Measurements from ENCODE around the gene NT5M. TPM values are rescaled to one million over a fixed set of nuclear protein-coding genes. Genes with fewer than 3 reads are reported as not detected.
A peak's percentile ranks its signal among the peaks of the same experiment; 100 is the strongest.
"Not testable (repeated sequence)": the region's sequence is repeated elsewhere in the genome, so short reads cannot be mapped to it uniquely, and the experiment has no call there.

Gene NT5M
- total RNA-seq (1 to 10 TPM; 1.9 to 3.6 (median 2.8) TPM), polyA plus RNA-seq (1 to 10 TPM; 1.2 to 2.6 (median 2.1) TPM)
- long read RNA-seq, donor 1, partial matches to known transcripts = 0 of 1 reads
- long read RNA-seq, donor 1, other reads (novel, unspliced or antisense) = 0 of 1 reads
- long read RNA-seq, donor 2, partial matches to known transcripts = 828 of 828 reads
- long read RNA-seq, donor 2, other reads (novel, unspliced or antisense) = 0 of 828 reads

DNA sequence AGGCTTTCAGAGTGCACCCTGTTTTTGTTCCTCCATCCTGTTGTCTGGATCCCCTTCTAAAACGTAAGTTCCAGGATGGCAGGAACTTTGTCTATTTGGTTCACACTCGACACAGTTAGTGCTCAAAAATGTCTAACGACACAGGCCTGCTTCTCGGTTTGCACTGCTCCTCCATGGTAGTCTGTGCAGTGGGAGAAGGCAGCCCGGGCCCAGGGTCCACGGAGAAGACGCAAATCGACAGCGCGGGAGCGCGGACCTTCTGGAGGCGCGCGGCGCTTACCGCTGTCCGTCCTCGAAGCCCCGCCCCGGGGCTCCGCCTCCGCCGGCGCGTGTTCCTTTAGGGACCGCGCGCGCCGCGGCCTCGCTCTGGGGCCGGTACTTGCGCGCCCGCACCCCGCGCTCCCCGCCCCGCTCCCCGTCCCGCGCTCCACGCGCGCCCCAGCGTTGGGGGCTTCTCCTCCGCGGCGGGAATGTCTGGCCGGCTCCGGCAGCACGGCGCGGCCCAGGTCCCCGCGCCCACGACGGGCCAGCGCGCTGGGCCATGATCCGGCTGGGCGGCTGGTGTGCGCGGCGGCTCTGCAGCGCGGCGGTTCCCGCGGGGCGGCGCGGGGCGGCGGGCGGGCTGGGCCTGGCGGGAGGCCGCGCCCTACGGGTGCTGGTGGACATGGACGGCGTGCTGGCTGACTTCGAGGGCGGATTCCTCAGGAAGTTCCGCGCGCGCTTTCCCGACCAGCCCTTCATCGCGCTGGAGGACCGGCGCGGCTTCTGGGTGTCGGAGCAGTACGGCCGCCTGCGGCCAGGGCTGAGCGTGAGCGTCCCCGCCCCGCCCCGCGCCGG, at the start of gene NT5M:
Gene NT5M, plus strand, starts transcription at position 364 of the 837 bp plus-strand sequence. Its CDS starts 178 bp downstream, at position 542.
- Histone ChIP-seq H3K4me3 (peak within 1 kb of the TSS; percentile 12 to 89 (median 53)), H3K9me3 (no peaks in the 10 kb centered on the region), H3K36me3 (no peaks in the 10 kb centered on the region), H3K27me3 (replicated peaks in 1 of 7) (peaks cover 0 to 9% (median 0%) of the 10 kb centered on the region in 7 donors), H3K27ac (peak within 1 kb of the TSS in 7 of 8 donors; percentile 22 to 84 (median 61)), H3K4me1 (peaks cover 18 to 55% (median 43%) of the 10 kb centered on the region in 6 donors)
- TF ChIP-seq, protein P1, sequence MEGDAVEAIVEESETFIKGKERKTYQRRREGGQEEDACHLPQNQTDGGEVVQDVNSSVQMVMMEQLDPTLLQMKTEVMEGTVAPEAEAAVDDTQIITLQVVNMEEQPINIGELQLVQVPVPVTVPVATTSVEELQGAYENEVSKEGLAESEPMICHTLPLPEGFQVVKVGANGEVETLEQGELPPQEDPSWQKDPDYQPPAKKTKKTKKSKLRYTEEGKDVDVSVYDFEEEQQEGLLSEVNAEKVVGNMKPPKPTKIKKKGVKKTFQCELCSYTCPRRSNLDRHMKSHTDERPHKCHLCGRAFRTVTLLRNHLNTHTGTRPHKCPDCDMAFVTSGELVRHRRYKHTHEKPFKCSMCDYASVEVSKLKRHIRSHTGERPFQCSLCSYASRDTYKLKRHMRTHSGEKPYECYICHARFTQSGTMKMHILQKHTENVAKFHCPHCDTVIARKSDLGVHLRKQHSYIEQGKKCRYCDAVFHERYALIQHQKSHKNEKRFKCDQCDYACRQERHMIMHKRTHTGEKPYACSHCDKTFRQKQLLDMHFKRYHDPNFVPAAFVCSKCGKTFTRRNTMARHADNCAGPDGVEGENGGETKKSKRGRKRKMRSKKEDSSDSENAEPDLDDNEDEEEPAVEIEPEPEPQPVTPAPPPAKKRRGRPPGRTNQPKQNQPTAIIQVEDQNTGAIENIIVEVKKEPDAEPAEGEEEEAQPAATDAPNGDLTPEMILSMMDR (IDR thresholded peaks at IDR 0.05 in 8 of 11, conservative IDR thresholded peaks at IDR 0.05 in 3 of 11) = no peak
- peak; percentile 48 to 68 (median 60) for TF ChIP-seq POLR2AphosphoS5 (IDR thresholded peaks at IDR 0.05)
- intact Hi-C loops (cut with DNase I; ENCODE audit: low total_unique reads) = no loop called here
- WGBS, 5 donors = 0 to 1% (median 1%) methylated on average over 10 to 107 of the region's 107 CpGs
- peak; percentile 95 for DNase-seq

DNA sequence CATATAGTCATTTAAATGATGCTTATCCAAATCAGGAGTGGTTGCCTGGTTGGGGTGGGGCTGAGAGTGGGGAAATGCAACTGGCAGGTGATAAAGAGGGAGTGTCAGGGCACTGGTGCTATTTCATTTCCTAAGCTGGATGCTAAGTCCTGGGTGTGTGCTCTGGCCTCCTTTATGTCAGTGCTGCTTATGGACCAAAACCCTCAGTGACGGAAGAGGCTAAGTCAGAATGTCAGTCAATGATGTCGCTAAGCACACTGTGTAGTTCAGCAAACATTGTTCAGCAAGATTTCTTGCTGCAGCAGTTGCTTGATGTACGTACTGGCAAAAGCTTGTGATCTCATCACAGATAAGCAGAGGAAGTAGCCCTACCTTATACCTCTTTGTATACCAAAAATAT, 49.8 kb upstream of the NT5M start:
- H3K27ac ChIP-seq = peak overlapping the region in 1 of 8 donors; percentile 27
- H3K4me3 ChIP-seq = no peak overlapping the region
- H3K27me3 ChIP-seq (replicated peaks in 1 of 7) = no peaks in the 10 kb centered on the region
- intact Hi-C loops (cut with DNase I; ENCODE audit: low total_unique reads) = no loop called here
- H3K36me3 ChIP-seq = peaks cover 0 to 100% (median 91%) of the 10 kb centered on the region in 6 donors
- TF ChIP-seq POLR2AphosphoS5 (IDR thresholded peaks at IDR 0.05) (no peak), POLR2A (IDR thresholded peaks at IDR 0.05) (no peak)
- TF ChIP-seq, protein P1 (IDR thresholded peaks at IDR 0.05 in 8 of 11, conservative IDR thresholded peaks at IDR 0.05 in 3 of 11) = no peak
- H3K4me1 ChIP-seq = no peaks in the 10 kb centered on the region
- 87 to 96% (median 91%) methylated on average over 3 of the region's 3 CpGs for WGBS, 5 donors
- DNase-seq = no peak
- H3K9me3 ChIP-seq = no peaks in the 10 kb centered on the region

DNA sequence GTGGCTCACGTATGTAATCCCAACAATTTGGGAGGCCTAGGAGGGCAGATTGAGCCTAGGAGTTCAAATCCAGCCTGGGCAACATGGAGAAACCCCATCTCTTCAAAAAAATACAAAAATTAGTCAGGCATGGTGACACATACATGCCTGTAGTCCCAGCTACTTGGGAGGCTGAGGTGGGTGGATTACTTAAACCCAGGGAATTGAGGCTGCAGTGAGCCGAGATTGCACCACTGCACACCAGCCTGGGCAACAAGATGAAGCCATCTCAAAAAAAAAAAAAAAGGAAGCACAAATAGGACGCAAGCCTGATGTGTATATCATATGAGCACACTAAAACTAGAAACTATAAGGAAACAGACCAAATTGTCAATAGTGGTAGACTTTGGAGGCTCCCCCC, 49.1 kb upstream of the NT5M start:
- Histone ChIP-seq H3K4me3 (no peak overlapping the region), H3K27me3 (replicated peaks in 1 of 7) (no peaks in the 10 kb centered on the region), H3K4me1 (no peaks in the 10 kb centered on the region), H3K36me3 (peaks cover 0 to 100% (median 91%) of the 10 kb centered on the region in 6 donors), H3K27ac (peak overlapping the region in 1 of 8 donors; percentile 27), H3K9me3 (no peaks in the 10 kb centered on the region)
- DNase-seq = no peak
- TF ChIP-seq POLR2AphosphoS5 (IDR thresholded peaks at IDR 0.05) (no peak), POLR2A (IDR thresholded peaks at IDR 0.05) (no peak)
- TF ChIP-seq, protein P1 (IDR thresholded peaks at IDR 0.05 in 8 of 11, conservative IDR thresholded peaks at IDR 0.05 in 3 of 11) = no peak
- intact Hi-C loops (cut with DNase I; ENCODE audit: low total_unique reads) = no loop called here
- WGBS, 5 donors = 75 to 90% (median 78%) methylated on average over 3 of the region's 3 CpGs

DNA sequence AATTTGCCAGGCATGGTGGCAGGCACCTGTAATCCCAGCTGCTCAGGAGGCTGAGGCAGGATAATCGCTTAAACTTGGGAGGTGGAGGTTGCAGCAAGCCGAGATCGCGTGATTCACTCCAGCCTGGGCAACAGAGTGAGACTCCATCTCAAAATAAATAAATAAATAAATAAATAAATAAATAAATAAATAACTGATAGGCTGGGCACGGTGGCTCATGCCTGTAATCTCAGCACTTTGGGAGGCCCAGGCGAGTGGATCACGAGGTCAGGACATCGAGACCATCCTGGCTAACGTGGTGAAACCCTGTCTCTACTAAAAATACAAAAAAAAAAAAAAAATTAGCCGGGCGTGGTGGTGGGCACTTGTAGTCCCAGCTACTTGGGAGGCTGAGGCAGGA, 47.5 kb upstream of the NT5M start:
- peaks cover 7 to 100% (median 94%) of the 10 kb centered on the region in 6 donors for H3K36me3 ChIP-seq
- H3K4me1 ChIP-seq; H3K27ac ChIP-seq; H3K9me3 ChIP-seq; intact Hi-C loops (cut with DNase I; ENCODE audit: low total_unique reads); DNase-seq; H3K4me3 ChIP-seq; H3K27me3 ChIP-seq (replicated peaks in 1 of 7): not testable (repeated sequence)
- 89 to 95% (median 93%) methylated on average over 9 to 11 of the region's 11 CpGs for WGBS, 5 donors

All from spleen (tissue), 13 donors.